GM23338 (cell line): ENCODE data around the gene RSRC1. TPM values are rescaled to one million over a fixed set of nuclear protein-coding genes. Genes with fewer than 3 reads are reported as not detected.

Source experiments
- ATAC-seq: fragments of 200-7000 bp; cut with Tn5 transposase; 3 replicates; pipeline ENCODE4 v1.9.1; 2020
- DNase-seq: peaks from one replicate; pipeline ENCODE4 v3.0.0-alpha.2; 2015; ENCODE audit warnings: low spot score
- H2AFZ ChIP-seq: fragments of 200-600 bp; sonication (generic); 2 replicates; pipeline ENCODE4 v1.8.0; 2016; ENCODE audit warnings: antibody characterized with exemption, mild to moderate bottlenecking, moderate library complexity
- H3F3A ChIP-seq: fragments of 200-600 bp; sonication (generic); replicated peaks from 2 replicates; pipeline ENCODE4 v1.8.0; 2017; ENCODE audit warnings: antibody characterized with exemption, mixed run types, low read depth
- H3K27ac ChIP-seq: fragments of 200-600 bp; sonication (generic); 2 replicates; pipeline ENCODE4 v1.6.1; 2016; ENCODE audit warnings: low read depth
- H3K27me3 ChIP-seq: fragments of 200-600 bp; sonication (generic); 2 replicates; pipeline ENCODE4 v1.8.0; 2016; ENCODE audit warnings: mild to moderate bottlenecking, mixed run types, moderate library complexity; ENCODE audit not compliant: insufficient read depth
- H3K36me3 ChIP-seq: fragments of 200-600 bp; sonication (generic); 2 replicates; pipeline ENCODE4 v1.8.0; 2016; ENCODE audit warnings: mild to moderate bottlenecking; ENCODE audit not compliant: insufficient read depth
- H3K4me1 ChIP-seq: fragments of 200-600 bp; sonication (generic); 2 replicates; pipeline ENCODE4 v1.8.0; 2016; ENCODE audit warnings: mild to moderate bottlenecking, moderate library complexity; ENCODE audit not compliant: insufficient read depth
- H3K4me2 ChIP-seq: fragments of 200-600 bp; sonication (generic); 2 replicates; pipeline ENCODE4 v1.7.1; 2017; ENCODE audit warnings: mixed run types
- H3K4me3 ChIP-seq: fragments of 200-600 bp; sonication (generic); 2 replicates; pipeline ENCODE4 v1.6.1; 2016; ENCODE audit warnings: mixed run types
- H3K79me2 ChIP-seq: fragments of 200-600 bp; sonication (generic); replicated peaks from 2 replicates; pipeline ENCODE4 v1.8.0; 2017; ENCODE audit warnings: mild to moderate bottlenecking; ENCODE audit not compliant: insufficient read depth
- H3K9me2 ChIP-seq: fragments of 200-600 bp; sonication (generic); 2 replicates; pipeline ENCODE4 v1.8.0; 2017; ENCODE audit not compliant: insufficient read depth
- H4K20me1 ChIP-seq: fragments of 200-600 bp; sonication (generic); replicated peaks from 2 replicates; pipeline ENCODE4 v1.8.0; 2017; ENCODE audit warnings: mild to moderate bottlenecking; ENCODE audit not compliant: insufficient read depth
- H3K27ac Mint-ChIP-seq: 2 replicates; pipeline ENCODE4 v1.8.0; 2020; ENCODE audit warnings: inconsistent platforms, mild to moderate bottlenecking, moderate library complexity, mixed read lengths
- H3K27me3 Mint-ChIP-seq: 3 replicates; pipeline ENCODE4 v1.8.0; 2022; ENCODE audit warnings: low read depth, mild to moderate bottlenecking, moderate library complexity, mixed read lengths, inconsistent platforms; ENCODE audit not compliant: insufficient read depth, poor library complexity
- H3K36me3 Mint-ChIP-seq: 3 replicates; pipeline ENCODE4 v1.8.0; 2021; ENCODE audit warnings: low read depth, mild to moderate bottlenecking, inconsistent platforms, moderate library complexity, mixed read lengths
- H3K4me1 Mint-ChIP-seq: 3 replicates; pipeline ENCODE4 v1.8.0; 2020; ENCODE audit warnings: mild to moderate bottlenecking, inconsistent platforms, mixed read lengths
- H3K4me3 Mint-ChIP-seq: 3 replicates; pipeline ENCODE4 v1.8.0; 2021; ENCODE audit warnings: moderate library complexity, mild to moderate bottlenecking, inconsistent platforms, mixed read lengths
- H3K9me3 Mint-ChIP-seq: 3 replicates; pipeline ENCODE4 v1.8.0; 2020; ENCODE audit warnings: moderate library complexity, mild to moderate bottlenecking, inconsistent platforms, mixed read lengths
- CREB1 ChIP-seq: fragments of 250-450 bp; sonication (Bioruptor Pico); IDR thresholded peaks from 2 replicates; pipeline ENCODE4 v1.5.0; 2020; ENCODE audit warnings: low read depth, mild to moderate bottlenecking, moderate library complexity
- EZH2phosphoT487 ChIP-seq: fragments of 200-600 bp; sonication (generic); IDR thresholded peaks from one replicate; pipeline ENCODE4 v1.8.1; 2018; ENCODE audit warnings: antibody characterized with exemption; ENCODE audit not compliant: unreplicated experiment
- JUNB ChIP-seq: IDR thresholded peaks from one replicate; pipeline ENCODE4 v1.6.1; 2016; ENCODE audit warnings: antibody characterized with exemption; ENCODE audit not compliant: unreplicated experiment
- NANOG ChIP-seq: IDR thresholded peaks from 2 replicates; pipeline ENCODE4 v1.6.1; 2016; ENCODE audit warnings: antibody characterized with exemption, borderline replicate concordance
- STAT1 ChIP-seq: IDR thresholded peaks from one replicate; pipeline ENCODE4 v1.6.1; 2016; ENCODE audit warnings: antibody characterized with exemption; ENCODE audit not compliant: unreplicated experiment
- ZNF114 ChIP-seq: fragments of 250-450 bp; sonication (Bioruptor Pico); IDR thresholded peaks from 2 replicates; pipeline ENCODE4 v1.5.0; 2020; ENCODE audit warnings: mild to moderate bottlenecking, moderate library complexity
- ZNF331 ChIP-seq: fragments of 250-450 bp; sonication (Bioruptor Pico); IDR thresholded peaks from 2 replicates; pipeline ENCODE4 v1.5.0; 2020; ENCODE audit warnings: low read depth, mild to moderate bottlenecking, moderate library complexity
- polyA plus RNA-seq: library from polyadenylated mRNA; unstranded; fragments of >200 nt; fragmentation: Nextera tagmentation; extraction: Ambion mirVana; gene quantifications from 2 replicates; pipeline ENCODE4 v1.2.1, GENCODE V29; 2016
- total RNA-seq: library from RNA; depleted of rRNA; stranded (reverse); fragments of >200 nt; shearing (Covaris generic); gene quantifications from 2 replicates; pipeline ENCODE4 v1.2.3, GENCODE V29; 2014
- TF ChIP-seq, protein P1 (sequence below): IDR thresholded peaks from 2 replicates; pipeline ENCODE4 v1.6.1; 2016; ENCODE audit warnings: antibody characterized with exemption
- TF ChIP-seq, protein P2 (sequence below): IDR thresholded peaks from one replicate; pipeline ENCODE4 v1.6.1; 2018; ENCODE audit warnings: antibody characterized with exemption; ENCODE audit not compliant: unreplicated experiment
- TF ChIP-seq, protein P3 (sequence below), 2 experiments: fragments of 200-600 bp in 1 of 2; sonication (generic) in 1 of 2; conservative IDR thresholded peaks; 2 replicates each; pipeline versions ENCODE4 v1.5.1 to v1.6.1; 2016 to 2017; ENCODE audit warnings: antibody characterized with exemption in 2 of 2, low read depth in 2 of 2, mild to moderate bottlenecking in 2 of 2, moderate library complexity in 1 of 2

Gene RSRC1
- total and polyA plus RNA-seq, 2 experiments from 2014 or later = 32.5 to 76.8 TPM

DNA sequence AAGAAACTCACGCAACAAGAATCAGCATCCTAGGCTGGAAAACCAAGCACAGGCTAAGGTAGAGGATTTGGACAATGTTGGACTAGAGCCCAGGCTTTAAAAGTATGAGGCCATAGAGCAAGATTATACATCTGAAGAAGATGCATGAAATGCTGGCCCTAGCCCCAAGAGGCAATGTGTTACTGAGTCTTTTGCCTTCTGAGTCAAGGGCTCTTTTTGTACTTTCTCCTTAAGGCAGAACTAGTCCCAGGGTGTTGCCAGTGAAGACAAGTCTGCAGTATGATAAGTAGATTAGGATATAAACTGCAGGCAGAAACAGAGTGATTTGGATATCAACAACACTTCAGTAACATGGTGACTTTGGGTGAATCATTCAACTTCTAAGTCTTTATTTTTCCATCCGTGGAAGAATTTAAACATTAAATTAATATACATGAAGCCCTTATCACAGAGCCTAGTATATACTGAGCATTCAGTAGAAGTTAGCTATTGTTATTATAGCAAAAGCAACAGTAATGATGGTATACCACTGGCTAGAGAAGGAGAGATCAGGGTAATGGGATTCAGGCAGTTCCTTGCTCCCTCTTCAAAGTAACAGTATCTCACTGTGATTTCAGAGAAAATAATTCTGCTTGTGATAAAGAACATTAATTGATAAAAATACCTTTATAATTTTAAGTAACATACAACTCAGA is 361.2 kb downstream of the RSRC1 start:
- H3K27ac Mint-ChIP-seq = no peak overlapping the region
- H3K4me3 ChIP-seq = no peak overlapping the region
- ATAC-seq = no peak
- no peak for DNase-seq
- no peaks in the 10 kb centered on the region for H3K9me2 ChIP-seq
- no peak overlapping the region for H2AFZ ChIP-seq
- no peaks in the 10 kb centered on the region for H3K27me3 Mint-ChIP-seq
- H3K4me1 ChIP-seq = no peaks in the 10 kb centered on the region
- H3K79me2 ChIP-seq = no peaks in the 10 kb centered on the region
- TF ChIP-seq, protein P1, sequence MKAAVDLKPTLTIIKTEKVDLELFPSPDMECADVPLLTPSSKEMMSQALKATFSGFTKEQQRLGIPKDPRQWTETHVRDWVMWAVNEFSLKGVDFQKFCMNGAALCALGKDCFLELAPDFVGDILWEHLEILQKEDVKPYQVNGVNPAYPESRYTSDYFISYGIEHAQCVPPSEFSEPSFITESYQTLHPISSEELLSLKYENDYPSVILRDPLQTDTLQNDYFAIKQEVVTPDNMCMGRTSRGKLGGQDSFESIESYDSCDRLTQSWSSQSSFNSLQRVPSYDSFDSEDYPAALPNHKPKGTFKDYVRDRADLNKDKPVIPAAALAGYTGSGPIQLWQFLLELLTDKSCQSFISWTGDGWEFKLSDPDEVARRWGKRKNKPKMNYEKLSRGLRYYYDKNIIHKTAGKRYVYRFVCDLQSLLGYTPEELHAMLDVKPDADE = no peak
- no peak for TF ChIP-seq CREB1 (CRISPR knock-in tag)
- TF ChIP-seq ZNF331 (CRISPR knock-in tag) = no peak
- H3K27me3 ChIP-seq = no peaks in the 10 kb centered on the region
- no peak overlapping the region for H3K4me2 ChIP-seq
- H3F3A ChIP-seq = no peaks in the 10 kb centered on the region
- H4K20me1 ChIP-seq = no peaks in the 10 kb centered on the region
- no peak overlapping the region for H3K27ac ChIP-seq
- no peaks in the 10 kb centered on the region for H3K36me3 Mint-ChIP-seq
- H3K4me3 Mint-ChIP-seq = no peak overlapping the region
- H3K4me1 Mint-ChIP-seq = no peaks in the 10 kb centered on the region
- H3K36me3 ChIP-seq = no peaks in the 10 kb centered on the region
- no peaks in the 10 kb centered on the region for H3K9me3 Mint-ChIP-seq

DNA sequence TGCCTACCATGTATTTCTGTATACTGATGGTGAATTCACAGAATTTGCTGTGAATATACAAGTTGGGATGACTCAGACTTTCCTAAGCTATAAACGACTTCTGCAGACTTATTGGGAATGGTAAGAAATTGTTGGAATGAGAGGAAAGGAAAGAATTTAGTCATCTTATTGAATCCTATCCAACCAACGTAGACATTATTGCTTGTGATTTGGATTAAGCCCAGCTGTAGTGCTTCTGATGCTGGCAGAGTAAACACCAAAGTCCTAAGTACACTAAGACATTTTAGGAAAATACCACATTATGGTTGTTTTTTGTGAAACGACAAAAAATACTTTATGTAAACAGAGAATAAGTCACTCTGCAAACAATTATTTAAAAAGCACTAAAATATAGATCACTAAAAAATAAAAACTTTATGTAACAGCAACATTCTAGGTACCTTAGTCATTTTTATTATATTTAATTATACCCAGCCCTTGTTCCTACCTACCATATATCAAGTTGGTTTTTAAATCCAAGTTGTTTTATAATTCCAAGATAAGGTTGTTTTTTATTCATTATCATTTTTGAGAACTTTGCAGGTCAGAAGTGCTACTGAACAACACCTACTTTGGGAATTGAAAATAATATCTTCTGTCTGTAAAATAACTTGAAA is 361.9 kb downstream of the RSRC1 start:
- Histone ChIP-seq H3K79me2 (no peaks in the 10 kb centered on the region), H3K27me3 (no peaks in the 10 kb centered on the region), H3K36me3 (no peaks in the 10 kb centered on the region), H3F3A (no peaks in the 10 kb centered on the region), H3K4me3 (no peak overlapping the region), H3K9me2 (no peaks in the 10 kb centered on the region), H4K20me1 (no peaks in the 10 kb centered on the region), H2AFZ (no peak overlapping the region), H3K4me1 (no peaks in the 10 kb centered on the region), H3K4me2 (no peak overlapping the region), H3K27ac (no peak overlapping the region)
- ATAC-seq (no peak), DNase-seq (no peak)
- Mint-ChIP-seq H3K4me1 (no peaks in the 10 kb centered on the region), H3K9me3 (no peaks in the 10 kb centered on the region), H3K27ac (no peak overlapping the region), H3K27me3 (no peaks in the 10 kb centered on the region), H3K4me3 (no peak overlapping the region), H3K36me3 (no peaks in the 10 kb centered on the region)
- no peak for TF ChIP-seq EZH2phosphoT487
- TF ChIP-seq STAT1 = no peak
- no peak for TF ChIP-seq ZNF331 (CRISPR knock-in tag)
- TF ChIP-seq NANOG = no peak
- TF ChIP-seq JUNB = no peak
- TF ChIP-seq, protein P2, sequence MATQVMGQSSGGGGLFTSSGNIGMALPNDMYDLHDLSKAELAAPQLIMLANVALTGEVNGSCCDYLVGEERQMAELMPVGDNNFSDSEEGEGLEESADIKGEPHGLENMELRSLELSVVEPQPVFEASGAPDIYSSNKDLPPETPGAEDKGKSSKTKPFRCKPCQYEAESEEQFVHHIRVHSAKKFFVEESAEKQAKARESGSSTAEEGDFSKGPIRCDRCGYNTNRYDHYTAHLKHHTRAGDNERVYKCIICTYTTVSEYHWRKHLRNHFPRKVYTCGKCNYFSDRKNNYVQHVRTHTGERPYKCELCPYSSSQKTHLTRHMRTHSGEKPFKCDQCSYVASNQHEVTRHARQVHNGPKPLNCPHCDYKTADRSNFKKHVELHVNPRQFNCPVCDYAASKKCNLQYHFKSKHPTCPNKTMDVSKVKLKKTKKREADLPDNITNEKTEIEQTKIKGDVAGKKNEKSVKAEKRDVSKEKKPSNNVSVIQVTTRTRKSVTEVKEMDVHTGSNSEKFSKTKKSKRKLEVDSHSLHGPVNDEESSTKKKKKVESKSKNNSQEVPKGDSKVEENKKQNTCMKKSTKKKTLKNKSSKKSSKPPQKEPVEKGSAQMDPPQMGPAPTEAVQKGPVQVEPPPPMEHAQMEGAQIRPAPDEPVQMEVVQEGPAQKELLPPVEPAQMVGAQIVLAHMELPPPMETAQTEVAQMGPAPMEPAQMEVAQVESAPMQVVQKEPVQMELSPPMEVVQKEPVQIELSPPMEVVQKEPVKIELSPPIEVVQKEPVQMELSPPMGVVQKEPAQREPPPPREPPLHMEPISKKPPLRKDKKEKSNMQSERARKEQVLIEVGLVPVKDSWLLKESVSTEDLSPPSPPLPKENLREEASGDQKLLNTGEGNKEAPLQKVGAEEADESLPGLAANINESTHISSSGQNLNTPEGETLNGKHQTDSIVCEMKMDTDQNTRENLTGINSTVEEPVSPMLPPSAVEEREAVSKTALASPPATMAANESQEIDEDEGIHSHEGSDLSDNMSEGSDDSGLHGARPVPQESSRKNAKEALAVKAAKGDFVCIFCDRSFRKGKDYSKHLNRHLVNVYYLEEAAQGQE = no peak
- TF ChIP-seq ZNF114 (CRISPR knock-in tag) = no peak
- TF ChIP-seq, protein P3, sequence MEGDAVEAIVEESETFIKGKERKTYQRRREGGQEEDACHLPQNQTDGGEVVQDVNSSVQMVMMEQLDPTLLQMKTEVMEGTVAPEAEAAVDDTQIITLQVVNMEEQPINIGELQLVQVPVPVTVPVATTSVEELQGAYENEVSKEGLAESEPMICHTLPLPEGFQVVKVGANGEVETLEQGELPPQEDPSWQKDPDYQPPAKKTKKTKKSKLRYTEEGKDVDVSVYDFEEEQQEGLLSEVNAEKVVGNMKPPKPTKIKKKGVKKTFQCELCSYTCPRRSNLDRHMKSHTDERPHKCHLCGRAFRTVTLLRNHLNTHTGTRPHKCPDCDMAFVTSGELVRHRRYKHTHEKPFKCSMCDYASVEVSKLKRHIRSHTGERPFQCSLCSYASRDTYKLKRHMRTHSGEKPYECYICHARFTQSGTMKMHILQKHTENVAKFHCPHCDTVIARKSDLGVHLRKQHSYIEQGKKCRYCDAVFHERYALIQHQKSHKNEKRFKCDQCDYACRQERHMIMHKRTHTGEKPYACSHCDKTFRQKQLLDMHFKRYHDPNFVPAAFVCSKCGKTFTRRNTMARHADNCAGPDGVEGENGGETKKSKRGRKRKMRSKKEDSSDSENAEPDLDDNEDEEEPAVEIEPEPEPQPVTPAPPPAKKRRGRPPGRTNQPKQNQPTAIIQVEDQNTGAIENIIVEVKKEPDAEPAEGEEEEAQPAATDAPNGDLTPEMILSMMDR (conservative IDR thresholded peaks at IDR 0.05; ENCODE audit: low read depth in 2 of 2) = no peak
